ENCODE measurements around the gene SHROOM3. TPM values are rescaled to one million over a fixed set of nuclear protein-coding genes. Genes with fewer than 3 reads are reported as not detected.

SHROOM3 gene
- polyA plus RNA-seq, 1 donor from 2014 or later: 2.7 TPM

GRCh38 chr4:76723924-76724323, 288.9 kb downstream of the SHROOM3 start:
- no peak overlapping the region for H2AFZ ChIP-seq (ENCODE audit: low read depth, low read length)
- H3K4me3 ChIP-seq (ENCODE audit: low read length): no peak overlapping the region
- H3F3A ChIP-seq (ENCODE audit: insufficient read depth, low read length, poor library complexity, severe bottlenecking): no peaks in the 10 kb centered on the region
- no peaks in the 10 kb centered on the region for H4K20me1 ChIP-seq (ENCODE audit: insufficient read depth)
- H3K79me2 ChIP-seq (replicated peaks; ENCODE audit: insufficient read depth, low read length): peaks cover 36% of the 10 kb centered on the region
- H3K36me3 ChIP-seq (ENCODE audit: insufficient read depth, low read length): no peaks in the 10 kb centered on the region
- H3K4me2 ChIP-seq (ENCODE audit: low read length): no peak overlapping the region
- H3K9me2 ChIP-seq (ENCODE audit: insufficient read depth, low read length): no peaks in the 10 kb centered on the region
- H3K27me3 ChIP-seq (ENCODE audit: insufficient read depth, low read depth, low read length): no peaks in the 10 kb centered on the region
- no peaks in the 10 kb centered on the region for H3K9me3 ChIP-seq (ENCODE audit: low read length)
- H3K27ac ChIP-seq (ENCODE audit: low read length): no peak overlapping the region
- TF ChIP-seq REST (IDR thresholded peaks at IDR 0.05; ENCODE audit: borderline replicate concordance): no peak
- TF ChIP-seq RAD21 (conservative IDR thresholded peaks at IDR 0.05): no peak
- TF ChIP-seq, protein P1, sequence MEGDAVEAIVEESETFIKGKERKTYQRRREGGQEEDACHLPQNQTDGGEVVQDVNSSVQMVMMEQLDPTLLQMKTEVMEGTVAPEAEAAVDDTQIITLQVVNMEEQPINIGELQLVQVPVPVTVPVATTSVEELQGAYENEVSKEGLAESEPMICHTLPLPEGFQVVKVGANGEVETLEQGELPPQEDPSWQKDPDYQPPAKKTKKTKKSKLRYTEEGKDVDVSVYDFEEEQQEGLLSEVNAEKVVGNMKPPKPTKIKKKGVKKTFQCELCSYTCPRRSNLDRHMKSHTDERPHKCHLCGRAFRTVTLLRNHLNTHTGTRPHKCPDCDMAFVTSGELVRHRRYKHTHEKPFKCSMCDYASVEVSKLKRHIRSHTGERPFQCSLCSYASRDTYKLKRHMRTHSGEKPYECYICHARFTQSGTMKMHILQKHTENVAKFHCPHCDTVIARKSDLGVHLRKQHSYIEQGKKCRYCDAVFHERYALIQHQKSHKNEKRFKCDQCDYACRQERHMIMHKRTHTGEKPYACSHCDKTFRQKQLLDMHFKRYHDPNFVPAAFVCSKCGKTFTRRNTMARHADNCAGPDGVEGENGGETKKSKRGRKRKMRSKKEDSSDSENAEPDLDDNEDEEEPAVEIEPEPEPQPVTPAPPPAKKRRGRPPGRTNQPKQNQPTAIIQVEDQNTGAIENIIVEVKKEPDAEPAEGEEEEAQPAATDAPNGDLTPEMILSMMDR (IDR thresholded peaks at IDR 0.05; ENCODE audit: poor library complexity, severe bottlenecking): no peak
- TF ChIP-seq POLR2AphosphoS5 (IDR thresholded peaks at IDR 0.05): no peak
- no peak for TF ChIP-seq EP300 (conservative IDR thresholded peaks at IDR 0.05; ENCODE audit: poor library complexity, severe bottlenecking)
- TF ChIP-seq MXI1 (conservative IDR thresholded peaks at IDR 0.05; ENCODE audit: poor library complexity, severe bottlenecking): no peak
- no peak for TF ChIP-seq EZH2 (IDR thresholded peaks at IDR 0.05; ENCODE audit: borderline replicate concordance, insufficient read depth, low read length, poor library complexity, severe bottlenecking)
- TF ChIP-seq SMC3 (conservative IDR thresholded peaks at IDR 0.05; ENCODE audit: poor library complexity): no peak
- no peak for TF ChIP-seq TAF1 (IDR thresholded peaks at IDR 0.05; ENCODE audit: low read depth)
- H3K9ac ChIP-seq (ENCODE audit: low read length): no peak overlapping the region

GRCh38 chr4:76725039-76725438, 290.0 kb downstream of the SHROOM3 start:
- no peaks in the 10 kb centered on the region for H3K9me3 ChIP-seq (ENCODE audit: low read length)
- H3K27me3 ChIP-seq (ENCODE audit: insufficient read depth, low read depth, low read length): no peaks in the 10 kb centered on the region
- peaks cover 30% of the 10 kb centered on the region for H3K79me2 ChIP-seq (replicated peaks; ENCODE audit: insufficient read depth, low read length)
- no peak overlapping the region for H3K27ac ChIP-seq (ENCODE audit: low read length)
- no peaks in the 10 kb centered on the region for H3K36me3 ChIP-seq (ENCODE audit: insufficient read depth, low read length)
- no peaks in the 10 kb centered on the region for H4K20me1 ChIP-seq (ENCODE audit: insufficient read depth)
- no peak overlapping the region for H3K4me2 ChIP-seq (ENCODE audit: low read length)
- no peak overlapping the region for H3K4me3 ChIP-seq (ENCODE audit: low read length)
- no peaks in the 10 kb centered on the region for H3F3A ChIP-seq (ENCODE audit: insufficient read depth, low read length, poor library complexity, severe bottlenecking)
- H3K9me2 ChIP-seq (ENCODE audit: insufficient read depth, low read length): no peaks in the 10 kb centered on the region
- no peak overlapping the region for H3K9ac ChIP-seq (ENCODE audit: low read length)
- no peak overlapping the region for H2AFZ ChIP-seq (ENCODE audit: low read depth, low read length)
- no peak for TF ChIP-seq MXI1 (conservative IDR thresholded peaks at IDR 0.05; ENCODE audit: poor library complexity, severe bottlenecking)

GRCh38 chr4:76726176-76726575, 291.1 kb downstream of the SHROOM3 start:
- no peaks in the 10 kb centered on the region for H3K36me3 ChIP-seq (ENCODE audit: insufficient read depth, low read length)
- no peaks in the 10 kb centered on the region for H3K9me2 ChIP-seq (ENCODE audit: insufficient read depth, low read length)
- no peak overlapping the region for H2AFZ ChIP-seq (ENCODE audit: low read depth, low read length)
- H3F3A ChIP-seq (ENCODE audit: insufficient read depth, low read length, poor library complexity, severe bottlenecking): no peaks in the 10 kb centered on the region
- H3K9me3 ChIP-seq (ENCODE audit: low read length): no peaks in the 10 kb centered on the region
- H3K79me2 ChIP-seq (replicated peaks; ENCODE audit: insufficient read depth, low read length): peaks cover 30% of the 10 kb centered on the region
- no peak overlapping the region for H3K27ac ChIP-seq (ENCODE audit: low read length)
- no peaks in the 10 kb centered on the region for H4K20me1 ChIP-seq (ENCODE audit: insufficient read depth)
- H3K4me3 ChIP-seq (ENCODE audit: low read length): no peak overlapping the region
- H3K9ac ChIP-seq (ENCODE audit: low read length): no peak overlapping the region
- no peak overlapping the region for H3K4me2 ChIP-seq (ENCODE audit: low read length)
- no peaks in the 10 kb centered on the region for H3K27me3 ChIP-seq (ENCODE audit: insufficient read depth, low read depth, low read length)
- TF ChIP-seq EZH2 (IDR thresholded peaks at IDR 0.05; ENCODE audit: borderline replicate concordance, insufficient read depth, low read length, poor library complexity, severe bottlenecking) (no peak), TAF1 (IDR thresholded peaks at IDR 0.05; ENCODE audit: low read depth) (no peak), EP300 (conservative IDR thresholded peaks at IDR 0.05; ENCODE audit: poor library complexity, severe bottlenecking) (no peak)
- TF ChIP-seq, protein P1 (IDR thresholded peaks at IDR 0.05; ENCODE audit: poor library complexity, severe bottlenecking): no peak

All from neural cell (in vitro differentiated cells).